HG03469 (cell line): ENCODE results near the gene FAM174B.

ENCODE experiments used
- ATAC-seq: cut with Tn5 transposase; IDR thresholded peaks from one replicate; pipeline ENCODE4 v1.9.1; 2021; ENCODE audit warnings: mild to moderate bottlenecking, moderate library complexity, moderate number of reproducible peaks; ENCODE audit not compliant: unreplicated experiment

Gene FAM174B

DNA sequence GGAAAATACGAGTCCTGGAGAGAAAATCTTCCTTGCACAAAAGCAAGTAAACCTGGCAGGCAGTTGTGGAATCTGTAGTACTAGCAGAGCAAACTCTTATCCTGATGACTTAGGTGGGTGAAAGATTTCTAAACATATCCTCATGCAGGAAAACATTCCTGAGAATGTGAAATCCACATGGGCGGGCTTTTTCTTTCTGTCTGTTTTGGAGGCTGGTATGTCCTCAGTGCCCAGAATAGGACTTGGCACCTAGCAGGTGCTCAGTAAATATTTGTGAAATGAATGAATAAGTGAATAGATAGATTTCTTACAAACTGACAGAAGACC is 53.3 kb downstream of the FAM174B start:
- no peak for ATAC-seq

DNA sequence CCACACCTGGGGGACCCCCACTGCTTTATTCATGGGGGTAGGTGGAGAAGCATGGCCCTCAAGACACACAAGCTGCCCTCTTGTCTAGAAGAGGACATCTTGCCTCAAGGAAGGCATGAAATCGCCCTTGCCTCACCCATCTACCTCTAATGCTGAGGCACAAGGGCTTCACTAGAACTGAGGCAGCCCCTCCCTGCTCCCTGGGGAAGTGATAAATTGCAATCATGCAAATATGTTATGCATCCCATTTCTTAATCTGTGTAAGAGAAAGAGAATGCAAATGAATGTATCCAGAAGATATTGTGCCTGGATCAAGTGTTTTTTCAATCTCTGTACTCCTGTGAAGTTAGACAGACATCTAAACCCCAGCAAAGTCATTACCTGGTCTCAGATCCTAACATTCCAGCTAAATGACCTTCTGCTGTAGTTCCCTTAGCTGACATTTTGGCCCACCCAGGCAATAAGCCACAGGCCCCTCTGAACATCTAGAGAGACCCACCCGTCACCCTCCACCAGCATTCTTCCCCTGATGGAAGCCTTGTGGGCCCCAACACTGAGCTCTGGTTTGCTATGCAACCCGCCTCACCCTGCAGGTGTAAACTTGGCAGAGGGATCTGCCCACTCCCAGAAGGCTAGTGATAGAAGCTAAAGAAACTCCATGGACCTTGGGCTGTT is 53.8 kb downstream of the FAM174B start:
- no peak for ATAC-seq

DNA sequence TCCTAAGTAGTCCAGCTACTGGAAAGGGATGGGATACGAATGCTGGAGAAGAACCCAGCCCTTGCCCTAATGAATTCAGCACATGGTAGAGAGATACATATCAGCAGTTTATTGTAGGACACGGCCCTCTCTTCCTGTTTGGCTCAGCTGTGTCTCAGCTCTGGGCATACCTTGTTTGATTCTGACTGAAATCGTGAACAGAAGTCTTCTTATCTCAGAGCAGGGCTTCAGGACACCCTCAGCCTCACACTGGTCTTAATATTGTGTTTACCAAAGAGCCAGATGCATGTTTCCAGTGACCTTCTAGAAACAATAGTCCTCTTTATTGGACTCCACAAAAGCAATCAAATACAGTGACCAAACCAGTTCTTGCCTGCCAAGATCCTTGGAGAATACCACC is 54.7 kb downstream of the FAM174B start:
- no peak for ATAC-seq

DNA sequence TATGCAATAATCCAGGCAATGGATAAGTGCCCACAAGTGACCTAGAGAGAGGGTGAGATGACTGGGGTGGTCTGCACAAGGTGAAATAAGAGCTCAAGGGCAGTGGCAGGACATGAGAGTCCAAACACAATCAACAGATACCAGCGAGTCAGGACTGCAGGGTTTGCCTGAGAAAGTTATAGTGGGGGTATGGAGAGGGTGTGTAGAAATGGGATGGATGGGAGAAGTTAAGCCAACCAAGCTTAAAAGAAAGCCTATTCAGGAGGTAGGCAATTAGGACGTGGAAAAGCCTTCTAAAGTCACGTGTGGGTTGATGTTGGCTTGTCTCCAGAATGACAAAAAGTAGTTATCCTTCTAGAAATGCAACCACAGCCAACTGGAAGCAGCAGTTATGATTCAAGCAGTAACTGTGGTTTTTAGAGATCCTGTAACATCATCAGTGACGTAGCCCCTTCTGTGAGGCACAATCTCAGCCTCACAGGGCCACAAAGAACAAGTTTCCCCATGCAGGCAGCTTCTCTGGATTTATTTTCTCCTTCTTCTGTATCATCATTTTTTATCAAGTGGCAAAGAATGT is 56.1 kb downstream of the FAM174B start:
- no peak for ATAC-seq

DNA sequence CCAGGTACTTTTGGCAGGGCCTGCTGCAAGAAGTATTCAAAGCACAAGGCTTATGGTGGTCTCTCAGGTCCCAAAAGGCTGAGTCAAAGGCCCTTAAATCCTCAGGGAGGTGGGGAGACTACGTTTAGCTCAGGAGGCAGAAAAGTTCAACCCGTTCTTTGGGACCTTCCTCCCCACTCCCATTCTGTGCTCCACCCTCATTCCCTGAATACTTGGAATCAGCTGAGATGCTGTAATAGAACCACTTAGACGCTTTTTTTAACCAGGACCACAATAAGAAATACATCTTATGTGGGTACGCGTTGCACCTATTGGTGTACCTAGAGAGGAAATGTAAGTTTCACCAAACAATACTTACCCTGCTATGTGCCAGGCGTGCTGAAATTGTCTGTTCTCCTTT is 58.0 kb downstream of the FAM174B start:
- no peak for ATAC-seq

DNA sequence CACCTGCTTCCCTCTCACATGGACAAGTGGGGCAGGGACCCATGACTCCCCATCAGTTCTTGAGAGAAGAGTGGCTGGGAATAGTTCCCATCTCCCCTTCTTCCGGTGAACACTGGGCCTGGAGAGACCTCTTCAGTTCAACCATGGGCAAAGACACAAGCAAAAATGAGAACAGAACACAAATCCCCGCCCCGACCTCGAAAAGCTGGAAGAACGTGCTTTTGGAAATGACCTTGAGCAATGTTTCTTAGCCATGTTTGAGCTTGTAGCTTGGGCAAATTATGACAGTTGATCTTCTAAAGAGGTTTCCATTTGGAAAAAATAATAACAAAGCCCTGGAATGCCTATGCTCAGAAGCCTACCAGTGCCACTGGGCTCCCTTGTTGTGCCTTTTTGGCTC is 59.0 kb downstream of the FAM174B start:
- no peak for ATAC-seq

DNA sequence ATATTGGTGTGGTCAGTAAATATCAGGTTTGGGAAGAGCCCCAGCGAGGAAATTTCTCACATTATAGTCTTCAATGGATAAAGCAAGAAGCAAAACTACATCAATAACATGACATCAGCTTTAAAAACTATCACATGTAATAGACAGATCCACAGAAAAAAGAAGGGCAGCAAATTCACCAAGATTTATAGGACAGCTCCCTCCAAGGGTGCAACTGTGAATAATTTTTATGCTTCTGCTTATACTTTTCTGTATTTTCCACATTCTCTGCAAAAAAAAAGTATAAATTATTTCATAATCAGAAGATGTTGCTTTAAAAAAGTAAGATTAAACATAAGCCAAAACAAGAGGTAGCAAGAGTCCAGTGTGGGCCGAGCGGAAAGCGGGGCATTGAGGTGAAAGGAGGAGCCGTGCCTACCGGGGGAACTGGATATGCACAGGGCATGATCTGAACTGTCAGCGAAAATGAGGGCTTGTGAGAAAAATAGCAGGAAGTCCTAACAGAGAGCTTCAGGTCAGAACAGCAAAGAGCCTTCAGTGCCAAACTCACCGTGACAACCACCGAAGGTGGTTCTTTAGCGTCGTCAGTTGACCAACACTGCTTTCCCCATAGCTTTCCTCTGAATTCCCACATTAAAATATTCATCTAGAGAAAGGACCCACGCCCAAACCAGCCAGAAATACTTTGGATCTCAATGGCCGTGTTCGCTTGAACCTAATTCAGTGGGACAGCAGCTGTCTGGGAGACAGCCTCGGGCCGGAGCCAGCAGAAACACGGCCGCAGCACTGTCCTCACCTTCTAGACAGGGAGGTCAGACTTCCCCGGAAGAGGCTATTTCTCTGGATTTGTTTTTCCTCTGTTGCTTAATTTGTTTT is 59.8 kb downstream of the FAM174B start:
- no peak for ATAC-seq

DNA sequence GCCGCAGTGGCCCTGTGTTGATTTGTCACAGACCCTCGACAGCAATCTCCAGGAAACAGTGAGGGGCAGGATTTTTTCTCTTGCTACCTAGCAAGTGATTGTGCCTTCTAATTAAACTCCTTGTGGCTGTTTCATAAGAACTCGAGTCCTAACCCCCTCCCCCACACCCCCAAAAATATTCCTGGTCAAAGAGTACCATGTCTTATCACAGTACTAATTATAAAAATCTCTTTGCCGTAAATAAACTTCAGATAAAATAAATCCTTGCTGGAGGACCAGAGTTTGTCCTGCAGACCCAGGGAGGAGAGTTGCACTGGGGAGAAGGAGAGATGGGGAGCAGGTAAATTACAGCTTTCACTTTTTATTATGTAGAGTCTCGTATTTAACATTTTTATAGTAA is 64.3 kb downstream of the FAM174B start:
- ATAC-seq = no peak

DNA sequence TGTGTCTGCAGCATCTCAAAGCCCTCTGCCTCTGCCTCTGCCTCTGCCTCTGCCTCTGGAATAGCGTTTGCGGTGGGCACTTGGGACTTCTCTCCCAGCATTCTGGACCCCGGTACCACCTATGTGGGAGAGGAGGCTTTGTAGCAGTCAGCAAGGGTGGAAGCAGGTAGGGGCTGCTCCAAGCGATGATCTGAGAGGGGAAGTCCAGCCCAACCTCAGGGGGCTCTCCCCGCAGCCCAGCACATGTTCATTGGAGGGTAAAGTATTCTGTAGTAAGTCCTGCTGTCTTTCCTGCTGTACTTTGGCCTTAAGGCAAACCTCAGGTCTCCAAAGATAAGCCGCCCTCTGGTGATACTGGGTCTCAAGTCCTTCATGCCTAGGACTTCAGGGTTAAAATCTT is 68.6 kb downstream of the FAM174B start:
- ATAC-seq = no peak

DNA sequence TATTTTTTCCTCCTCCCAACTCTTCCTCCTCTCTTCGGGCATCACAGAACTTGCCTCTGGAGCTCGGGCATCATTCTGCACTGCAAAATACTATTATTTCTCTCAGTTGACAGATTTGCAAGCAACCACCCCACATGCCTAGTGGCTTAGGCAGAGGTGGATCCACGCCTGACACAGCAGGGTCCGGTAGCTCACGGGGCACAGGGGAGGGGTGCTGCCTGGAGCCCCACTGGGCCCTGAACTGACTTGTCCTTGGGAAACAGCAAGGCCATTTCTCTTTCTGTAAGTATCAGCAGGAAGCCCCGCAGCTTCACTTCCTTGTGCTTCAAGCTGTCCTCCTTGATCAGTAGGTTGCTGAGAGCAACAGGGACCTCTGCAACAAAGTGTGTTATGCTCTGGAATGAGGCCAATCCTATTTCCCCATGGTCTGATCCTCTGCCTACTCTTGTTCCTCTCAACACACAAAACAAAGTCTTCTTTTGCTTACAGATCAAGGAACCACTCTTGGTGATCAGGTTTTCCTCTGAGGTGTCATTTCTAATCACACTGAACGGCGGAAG is 69.1 kb downstream of the FAM174B start:
- ATAC-seq = no peak

DNA sequence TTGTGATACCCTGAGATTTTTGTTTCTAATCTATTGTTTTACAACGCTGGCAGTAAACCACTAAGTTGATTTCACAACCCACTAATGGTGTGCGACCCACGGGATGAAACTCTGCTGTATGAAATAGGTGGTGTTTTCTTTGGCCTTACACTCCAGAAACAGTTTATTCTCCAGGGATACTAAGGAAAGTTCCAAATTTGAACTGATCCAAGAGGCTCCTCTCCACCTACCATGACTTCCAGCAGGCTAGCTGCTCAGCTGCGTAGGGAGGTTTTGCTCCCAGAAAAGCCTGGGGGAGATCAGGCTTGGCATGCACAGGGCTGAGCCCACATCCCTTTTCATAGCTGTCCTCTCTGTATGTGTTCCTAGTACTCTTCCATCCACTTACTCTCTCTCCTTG is 71.5 kb downstream of the FAM174B start:
- ATAC-seq = no peak

DNA sequence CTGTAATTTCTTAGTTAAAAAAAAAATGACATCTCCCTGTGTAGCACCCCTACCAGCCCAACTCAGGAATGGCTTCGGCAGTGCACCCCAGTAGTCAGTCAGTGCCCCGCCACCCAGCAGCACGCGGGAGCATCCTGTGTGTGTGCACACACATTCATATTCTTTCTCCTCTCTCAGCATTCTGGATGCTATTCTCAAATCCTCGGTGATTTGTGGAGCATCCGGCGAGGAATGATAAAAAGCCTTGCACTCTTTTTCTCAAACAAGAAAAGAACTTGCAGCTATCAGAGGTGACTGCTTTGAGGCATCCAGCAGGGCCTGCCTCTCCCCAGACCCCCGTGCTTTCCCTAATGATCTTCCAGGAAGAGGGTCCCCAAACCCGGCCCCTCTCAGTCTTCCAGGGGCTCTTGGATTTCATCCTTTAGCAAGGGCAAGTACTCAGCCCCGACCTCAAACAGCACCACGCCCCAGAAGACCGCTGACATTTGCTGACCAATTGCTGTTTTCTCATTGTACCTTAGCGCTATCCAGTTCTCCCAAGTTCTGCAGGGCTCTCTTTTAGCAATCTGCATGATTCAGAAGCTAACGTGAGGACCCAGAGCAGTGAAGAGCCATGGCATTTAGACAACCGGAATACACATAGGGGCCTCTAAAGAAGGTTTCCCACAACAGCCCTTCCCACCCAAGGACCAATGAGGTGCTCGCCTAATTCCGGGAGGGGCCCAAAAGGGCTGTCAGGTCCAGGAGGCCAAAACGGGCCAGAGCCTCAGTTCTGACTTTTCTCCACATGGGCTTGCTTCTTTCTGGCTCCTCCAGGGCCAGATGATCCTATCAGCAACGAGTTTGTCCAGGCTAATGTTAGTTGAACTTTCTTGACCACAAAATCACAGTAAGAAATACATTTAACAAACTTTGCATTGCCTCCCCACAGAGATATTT is 72.2 kb downstream of the FAM174B start:
- ATAC-seq = no peak

DNA sequence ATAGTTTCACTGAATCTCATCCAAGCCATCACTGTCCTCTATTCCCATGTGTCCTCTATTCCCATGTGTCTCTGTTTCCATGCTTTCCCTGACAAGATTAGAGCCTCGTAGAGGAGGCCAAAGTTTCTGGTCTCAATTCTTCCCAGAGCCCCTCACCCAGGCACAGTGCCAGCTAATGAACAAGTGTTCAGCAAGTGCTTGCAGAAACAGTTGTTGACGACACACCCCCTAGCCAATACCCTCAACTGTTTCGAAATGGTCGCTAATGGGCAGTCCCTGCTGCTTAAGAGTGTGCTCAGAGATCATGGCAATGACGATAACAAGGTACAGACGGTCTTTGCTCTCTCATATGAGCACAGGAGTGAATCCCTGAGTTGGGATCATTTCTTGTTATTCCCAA is 73.4 kb downstream of the FAM174B start:
- ATAC-seq = no peak

DNA sequence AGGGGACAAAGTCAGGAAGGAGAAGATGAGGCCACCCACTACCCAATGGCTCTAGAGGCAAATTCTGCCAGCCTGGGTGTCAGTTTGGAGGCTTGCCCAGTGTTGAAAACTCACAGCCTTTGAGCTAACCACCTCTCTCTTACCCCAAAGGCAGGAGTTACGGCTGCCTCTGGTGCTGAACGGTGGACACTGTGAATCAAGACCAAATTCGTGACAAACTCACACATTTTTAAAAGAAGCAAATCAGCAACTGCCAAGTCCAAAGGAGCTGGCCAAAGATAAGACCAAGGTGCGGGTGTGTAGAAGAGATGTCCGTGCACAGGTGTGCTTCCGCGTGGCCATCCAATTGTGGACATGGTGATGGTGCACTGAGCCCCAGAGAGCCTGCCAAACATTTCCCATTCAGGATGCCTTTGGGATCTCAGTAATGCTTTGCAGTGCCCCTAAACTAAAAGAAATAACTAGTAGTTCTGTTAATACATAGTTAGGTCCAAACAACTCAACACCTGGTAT is 74.6 kb downstream of the FAM174B start:
- no peak for ATAC-seq

DNA sequence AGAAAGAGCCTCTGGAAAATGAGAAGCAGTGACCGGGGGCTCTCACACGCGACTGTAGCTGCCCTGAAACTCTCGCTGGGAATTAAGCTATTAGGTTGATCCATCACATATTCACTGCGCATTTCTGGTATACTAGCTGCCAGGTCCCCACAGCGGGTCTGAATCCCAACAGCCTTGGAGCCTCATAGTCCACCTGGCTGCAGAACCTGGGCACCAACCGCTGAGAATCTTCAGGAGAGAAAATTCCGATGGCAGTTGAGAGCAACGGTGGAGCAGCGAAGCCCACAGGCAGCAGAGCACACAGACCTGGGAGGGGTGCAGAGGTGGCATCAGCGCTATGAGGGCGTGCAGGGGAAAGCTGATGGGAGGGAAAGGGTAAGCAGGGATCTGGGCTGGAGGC is 75.1 kb downstream of the FAM174B start:
- ATAC-seq = no peak

DNA sequence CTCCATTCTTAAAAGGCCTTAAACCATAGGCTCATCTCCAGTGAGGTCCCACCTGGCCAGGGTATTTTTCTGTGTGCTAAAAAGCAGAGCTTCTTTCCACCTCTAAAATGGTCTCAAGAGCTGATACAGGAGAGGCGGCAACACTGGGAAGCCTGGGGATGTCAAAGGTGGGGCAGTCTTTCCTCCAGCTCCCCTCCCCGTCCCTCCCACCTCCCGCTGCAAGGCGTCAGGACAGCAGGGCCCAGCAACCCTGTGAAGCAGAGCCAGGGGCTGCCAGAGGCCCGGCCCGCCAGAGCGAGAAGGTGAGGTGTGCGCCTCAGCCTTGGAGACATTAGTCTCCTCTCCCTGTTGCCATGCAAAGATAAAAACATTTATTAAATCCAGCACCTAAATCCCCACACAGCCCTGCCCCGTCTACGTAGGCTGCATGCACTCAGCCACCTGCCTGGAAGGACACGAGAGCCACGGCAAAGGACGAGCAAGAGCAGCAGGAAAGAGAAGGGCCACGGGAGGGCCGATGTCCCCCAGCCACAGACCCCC is 75.6 kb downstream of the FAM174B start:
- ATAC-seq = no peak

DNA sequence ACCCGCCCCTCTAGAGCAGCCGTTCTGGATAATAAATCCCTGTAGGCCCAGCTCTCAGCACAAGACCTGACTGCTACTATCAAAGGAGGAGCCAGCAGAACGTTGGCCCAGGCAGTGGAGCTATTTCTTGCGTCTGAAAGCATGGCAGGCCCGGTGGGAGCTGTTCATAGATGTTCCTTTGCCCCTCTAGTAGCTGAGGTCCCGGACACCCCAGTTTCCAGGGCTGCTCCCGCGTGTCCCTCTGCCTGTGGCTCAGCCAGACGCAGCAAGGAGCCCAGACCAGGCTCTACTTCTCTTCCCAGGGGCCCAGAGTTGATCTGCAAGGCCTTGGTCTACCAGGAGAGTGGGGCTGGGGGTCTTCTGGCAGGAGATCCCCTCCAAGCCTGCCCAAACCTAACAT is 76.1 kb downstream of the FAM174B start:
- no peak for ATAC-seq

DNA sequence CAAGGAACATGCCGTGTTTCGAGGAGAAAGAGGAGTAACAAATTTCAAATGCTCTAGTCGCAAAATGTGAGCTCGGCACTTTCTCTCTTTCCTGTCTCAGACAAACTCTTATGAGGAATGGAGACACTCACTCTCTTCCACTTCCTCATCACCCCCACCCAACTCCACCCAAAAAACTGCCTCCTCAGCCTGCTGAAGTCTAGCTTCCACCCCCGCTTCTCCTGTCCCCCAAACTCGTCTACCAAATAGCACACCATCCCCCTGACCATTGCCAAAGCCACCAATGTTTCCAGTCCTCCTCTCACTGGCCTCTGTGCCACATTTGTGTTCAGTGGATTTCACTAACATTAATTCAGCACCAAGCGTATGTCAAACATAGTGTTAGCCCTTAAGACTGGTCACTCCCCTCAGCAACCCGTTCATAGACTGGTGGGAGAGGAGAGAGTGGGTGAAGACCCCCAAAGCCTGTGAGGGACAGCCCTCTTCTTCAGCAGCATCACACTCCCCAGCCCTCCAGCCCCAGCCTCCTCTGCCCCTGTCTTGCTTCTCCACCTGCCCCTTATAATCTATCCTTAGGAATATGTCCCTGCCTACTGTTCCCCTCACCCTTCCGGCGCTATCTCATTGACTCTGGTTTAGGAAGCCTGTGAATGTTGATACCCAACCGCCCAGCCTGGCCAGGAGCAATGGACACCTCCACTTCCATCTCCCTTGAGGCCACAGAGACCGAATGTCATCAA is 77.3 kb downstream of the FAM174B start:
- no peak for ATAC-seq

DNA sequence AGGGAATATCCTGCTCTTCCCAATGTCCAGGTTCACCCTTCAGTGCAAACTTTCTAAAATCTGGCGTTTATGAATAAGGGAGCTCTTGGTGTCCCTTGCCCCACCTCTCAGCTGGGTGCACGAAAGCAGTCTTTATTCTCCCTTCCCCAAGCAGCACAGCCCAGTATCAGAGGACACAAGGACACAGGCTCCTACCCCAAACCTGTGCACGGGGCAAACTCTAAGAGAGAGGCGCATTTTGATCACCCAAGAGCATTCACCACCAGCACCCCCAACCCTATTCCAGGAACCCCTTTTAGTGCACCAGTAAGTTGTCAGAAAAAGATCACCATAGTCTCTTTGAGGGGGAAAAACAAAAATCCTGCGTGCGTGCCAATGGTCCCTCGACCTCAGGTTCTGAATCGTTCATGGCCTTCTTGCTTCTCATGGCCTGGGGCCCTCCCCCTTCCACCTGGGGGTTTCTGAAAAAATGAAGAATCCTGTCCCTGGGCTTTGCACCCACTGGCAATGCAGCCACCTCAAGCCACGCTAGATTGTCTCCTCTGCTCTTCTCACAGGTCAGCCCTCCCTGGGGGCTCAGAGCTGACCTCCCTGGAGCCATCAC is 78.9 kb downstream of the FAM174B start:
- no peak for ATAC-seq
